ENCODE results near the gene ARID1B. TPM values are rescaled to one million over a fixed set of nuclear protein-coding genes. Genes with fewer than 3 reads are reported as not detected.

ARID1B gene
- total RNA-seq, 1 donor from 2014 or later, result 78.1 TPM

- no peaks in the 10 kb centered on the region for H3K9me3 Mint-ChIP-seq (ENCODE audit: unreplicated experiment)
- H3K36me3 Mint-ChIP-seq (ENCODE audit: unreplicated experiment), result peaks cover 3% of the 10 kb centered on the region
- no peak for DNase-seq (ENCODE audit: extremely low spot score, unreplicated experiment)
- no peak for TF ChIP-seq CTCF (IDR thresholded peaks at IDR 0.05)
- H3K4me3 Mint-ChIP-seq (ENCODE audit: unreplicated experiment), result no peak overlapping the region
- no peak overlapping the region for H3K27ac Mint-ChIP-seq (ENCODE audit: unreplicated experiment)
- H3K4me1 Mint-ChIP-seq (ENCODE audit: unreplicated experiment), result peaks cover 27% of the 10 kb centered on the region
- no peaks in the 10 kb centered on the region for H3K27me3 Mint-ChIP-seq (ENCODE audit: unreplicated experiment)
These were observed 110.6 kb downstream of the ARID1B start for GRCh38 chr6:156887623-156888269.

GRCh38 chr6:156889469-156889868 lies 112.3 kb downstream of the ARID1B start:
- DNase-seq (ENCODE audit: extremely low spot score, unreplicated experiment), result no peak
- Mint-ChIP-seq H3K27ac (ENCODE audit: unreplicated experiment) (no peak overlapping the region), H3K27me3 (ENCODE audit: unreplicated experiment) (no peaks in the 10 kb centered on the region), H3K9me3 (ENCODE audit: unreplicated experiment) (no peaks in the 10 kb centered on the region), H3K4me3 (ENCODE audit: unreplicated experiment) (no peak overlapping the region), H3K36me3 (ENCODE audit: unreplicated experiment) (peaks cover 3% of the 10 kb centered on the region), H3K4me1 (ENCODE audit: unreplicated experiment) (peaks cover 16% of the 10 kb centered on the region)
- no peak for TF ChIP-seq CTCF (IDR thresholded peaks at IDR 0.05)

GRCh38 chr6:156889986-156890385 lies 112.8 kb downstream of the ARID1B start:
- H3K4me1 Mint-ChIP-seq (ENCODE audit: unreplicated experiment), result peaks cover 16% of the 10 kb centered on the region
- DNase-seq (ENCODE audit: extremely low spot score, unreplicated experiment), result no peak
- no peaks in the 10 kb centered on the region for H3K9me3 Mint-ChIP-seq (ENCODE audit: unreplicated experiment)
- H3K4me3 Mint-ChIP-seq (ENCODE audit: unreplicated experiment), result no peak overlapping the region
- H3K27ac Mint-ChIP-seq (ENCODE audit: unreplicated experiment), result no peak overlapping the region
- TF ChIP-seq CTCF (IDR thresholded peaks at IDR 0.05), result no peak
- peaks cover 3% of the 10 kb centered on the region for H3K36me3 Mint-ChIP-seq (ENCODE audit: unreplicated experiment)
- H3K27me3 Mint-ChIP-seq (ENCODE audit: unreplicated experiment), result no peaks in the 10 kb centered on the region

- H3K27me3 Mint-ChIP-seq (ENCODE audit: unreplicated experiment), result no peaks in the 10 kb centered on the region
- no peak for TF ChIP-seq CTCF (IDR thresholded peaks at IDR 0.05)
- H3K27ac Mint-ChIP-seq (ENCODE audit: unreplicated experiment), result no peak overlapping the region
- peaks cover 16% of the 10 kb centered on the region for H3K4me1 Mint-ChIP-seq (ENCODE audit: unreplicated experiment)
- H3K9me3 Mint-ChIP-seq (ENCODE audit: unreplicated experiment), result no peaks in the 10 kb centered on the region
- no peak overlapping the region for H3K4me3 Mint-ChIP-seq (ENCODE audit: unreplicated experiment)
- no peak for DNase-seq (ENCODE audit: extremely low spot score, unreplicated experiment)
- H3K36me3 Mint-ChIP-seq (ENCODE audit: unreplicated experiment), result peaks cover 3% of the 10 kb centered on the region
These were observed 113.6 kb downstream of the ARID1B start for GRCh38 chr6:156890627-156891314.

- Mint-ChIP-seq H3K9me3 (ENCODE audit: unreplicated experiment) (no peaks in the 10 kb centered on the region), H3K4me3 (ENCODE audit: unreplicated experiment) (no peak overlapping the region), H3K27me3 (ENCODE audit: unreplicated experiment) (no peaks in the 10 kb centered on the region), H3K4me1 (ENCODE audit: unreplicated experiment) (peaks cover 15% of the 10 kb centered on the region), H3K36me3 (ENCODE audit: unreplicated experiment) (no peaks in the 10 kb centered on the region), H3K27ac (ENCODE audit: unreplicated experiment) (no peak overlapping the region)
- no peak for TF ChIP-seq CTCF (IDR thresholded peaks at IDR 0.05)
- no peak for DNase-seq (ENCODE audit: extremely low spot score, unreplicated experiment)
These were observed 120.8 kb downstream of the ARID1B start for GRCh38 chr6:156897907-156898531.

Measured in osteocyte (in vitro differentiated cells).